KMS-11 (cell line): ENCODE measurements around the gene WDR11.

Experiments
- H2AFZ ChIP-seq: fragments of 200-600 bp; sonication (generic); 2 replicates; pipeline ENCODE4 v1.6.1; 2016; ENCODE audit warnings: antibody characterized with exemption, mixed run types, low read depth
- H3K27ac ChIP-seq: fragments of 200-600 bp; sonication (generic); 2 replicates; pipeline ENCODE4 v1.6.1; 2016; ENCODE audit warnings: mild to moderate bottlenecking, mixed run types
- H3K27me3 ChIP-seq: fragments of 200-600 bp; sonication (generic); 2 replicates; pipeline ENCODE4 v1.6.1; 2017; ENCODE audit warnings: mild to moderate bottlenecking, low read depth, mixed run types, moderate library complexity; ENCODE audit not compliant: insufficient read depth
- H3K36me3 ChIP-seq: fragments of 200-600 bp; sonication (generic); 2 replicates; pipeline ENCODE4 v1.6.1; 2017; ENCODE audit warnings: mild to moderate bottlenecking, mixed run types; ENCODE audit not compliant: insufficient read depth
- H3K4me1 ChIP-seq: fragments of 200-600 bp; sonication (generic); 2 replicates; pipeline ENCODE4 v1.6.1; 2016; ENCODE audit warnings: mild to moderate bottlenecking, low read depth, mixed run types; ENCODE audit not compliant: poor library complexity, severe bottlenecking
- H3K4me2 ChIP-seq: fragments of 200-600 bp; sonication (generic); 2 replicates; pipeline ENCODE4 v1.7.0; 2016; ENCODE audit warnings: mild to moderate bottlenecking, mixed run types
- H3K4me3 ChIP-seq: fragments of 200-600 bp; sonication (generic); IDR thresholded peaks from 2 replicates; pipeline ENCODE4 v1.6.1; 2017; ENCODE audit warnings: low read depth, low read length, mixed read lengths; ENCODE audit not compliant: insufficient read depth
- H3K79me2 ChIP-seq: fragments of 200-600 bp; sonication (generic); 2 replicates; pipeline ENCODE4 v1.6.1; 2016; ENCODE audit warnings: low read depth, mixed run types; ENCODE audit not compliant: insufficient read depth
- H3K9ac ChIP-seq: fragments of 200-600 bp; sonication (generic); 2 replicates; pipeline ENCODE4 v1.6.1; 2016; ENCODE audit warnings: mild to moderate bottlenecking, mixed run types
- H4K20me1 ChIP-seq: fragments of 200-600 bp; sonication (generic); 2 replicates; pipeline ENCODE4 v1.6.1; 2016; ENCODE audit warnings: mild to moderate bottlenecking, mixed run types; ENCODE audit not compliant: insufficient read depth
- CTCF ChIP-seq: fragments of 200-600 bp; sonication (generic); conservative IDR thresholded peaks from 2 replicates; pipeline ENCODE4 v1.6.1; 2017; ENCODE audit warnings: low read depth, mild to moderate bottlenecking, antibody characterized with exemption, low read length, moderate library complexity, mixed read lengths

Gene WDR11

GRCh38 chr10:120887482-120887881, 36.3 kb downstream of the WDR11 start:
- no peaks in the 10 kb centered on the region for H3K4me1 ChIP-seq
- no peak overlapping the region for H3K4me3 ChIP-seq
- no peak overlapping the region for H3K9ac ChIP-seq
- H3K36me3 ChIP-seq, result 0 out of 2 replicates have a peak, but pooled peaks cover 2% of the 10 kb centered on the region
- no peak overlapping the region for H3K27ac ChIP-seq
- no peak overlapping the region for H2AFZ ChIP-seq
- H3K27me3 ChIP-seq, result no peaks in the 10 kb centered on the region
- no peaks in the 10 kb centered on the region for H4K20me1 ChIP-seq
- TF ChIP-seq CTCF, result no peak
- H3K4me2 ChIP-seq, result no peak overlapping the region
- no peaks in the 10 kb centered on the region for H3K79me2 ChIP-seq

- no peaks in the 10 kb centered on the region for H3K79me2 ChIP-seq
- no peak overlapping the region for H3K4me2 ChIP-seq
- no peak overlapping the region for H3K4me3 ChIP-seq
- no peak overlapping the region for H3K9ac ChIP-seq
- H2AFZ ChIP-seq, result no peak overlapping the region
- no peak for TF ChIP-seq CTCF
- H3K4me1 ChIP-seq, result no peaks in the 10 kb centered on the region
- no peak overlapping the region for H3K27ac ChIP-seq
- H3K27me3 ChIP-seq, result no peaks in the 10 kb centered on the region
- H4K20me1 ChIP-seq, result no peaks in the 10 kb centered on the region
- 0 out of 2 replicates have a peak, but pooled peaks cover 2% of the 10 kb centered on the region for H3K36me3 ChIP-seq
These were observed 40.2 kb downstream of the WDR11 start for GRCh38 chr10:120891365-120891764.

GRCh38 chr10:120894556-120894955, 43.4 kb downstream of the WDR11 start:
- Histone ChIP-seq H3K4me1 (no peaks in the 10 kb centered on the region), H4K20me1 (no peaks in the 10 kb centered on the region), H3K27ac (no peak overlapping the region), H3K9ac (no peak overlapping the region), H3K4me2 (no peak overlapping the region), H3K4me3 (no peak overlapping the region), H2AFZ (no peak overlapping the region), H3K36me3 (0 out of 2 replicates have a peak, but pooled peaks cover 2% of the 10 kb centered on the region), H3K27me3 (no peaks in the 10 kb centered on the region), H3K79me2 (no peaks in the 10 kb centered on the region)
- no peak for TF ChIP-seq CTCF

GRCh38 chr10:120897343-120897742, 46.2 kb downstream of the WDR11 start:
- Histone ChIP-seq H3K27ac (no peak overlapping the region), H3K79me2 (no peaks in the 10 kb centered on the region), H4K20me1 (no peaks in the 10 kb centered on the region), H3K4me1 (no peaks in the 10 kb centered on the region), H3K4me2 (no peak overlapping the region), H3K27me3 (no peaks in the 10 kb centered on the region), H3K4me3 (no peak overlapping the region), H2AFZ (no peak overlapping the region), H3K9ac (no peak overlapping the region), H3K36me3 (no peaks in the 10 kb centered on the region)
- no peak for TF ChIP-seq CTCF

- Histone ChIP-seq H3K4me2 (no peak overlapping the region), H3K4me3 (no peak overlapping the region), H3K9ac (no peak overlapping the region), H3K36me3 (0 out of 2 replicates have a peak, but pooled peaks cover 2% of the 10 kb centered on the region), H3K79me2 (no peaks in the 10 kb centered on the region), H3K4me1 (no peaks in the 10 kb centered on the region), H3K27me3 (no peaks in the 10 kb centered on the region), H4K20me1 (no peaks in the 10 kb centered on the region), H3K27ac (no peak overlapping the region), H2AFZ (no peak overlapping the region)
- TF ChIP-seq CTCF, result no peak
These were observed 54.1 kb downstream of the WDR11 start for GRCh38 chr10:120905268-120905667.
